Right forelimb (tissue), 1 donor: ENCODE results near the gene HDAC8.
A peak's percentile ranks its signal among the peaks of the same experiment; 100 is the strongest.

Experiments used
- DNase-seq: peaks from one replicate; pipeline ENCODE4 v3.0.0-alpha.2; 2018

The HDAC8 gene

DNA sequence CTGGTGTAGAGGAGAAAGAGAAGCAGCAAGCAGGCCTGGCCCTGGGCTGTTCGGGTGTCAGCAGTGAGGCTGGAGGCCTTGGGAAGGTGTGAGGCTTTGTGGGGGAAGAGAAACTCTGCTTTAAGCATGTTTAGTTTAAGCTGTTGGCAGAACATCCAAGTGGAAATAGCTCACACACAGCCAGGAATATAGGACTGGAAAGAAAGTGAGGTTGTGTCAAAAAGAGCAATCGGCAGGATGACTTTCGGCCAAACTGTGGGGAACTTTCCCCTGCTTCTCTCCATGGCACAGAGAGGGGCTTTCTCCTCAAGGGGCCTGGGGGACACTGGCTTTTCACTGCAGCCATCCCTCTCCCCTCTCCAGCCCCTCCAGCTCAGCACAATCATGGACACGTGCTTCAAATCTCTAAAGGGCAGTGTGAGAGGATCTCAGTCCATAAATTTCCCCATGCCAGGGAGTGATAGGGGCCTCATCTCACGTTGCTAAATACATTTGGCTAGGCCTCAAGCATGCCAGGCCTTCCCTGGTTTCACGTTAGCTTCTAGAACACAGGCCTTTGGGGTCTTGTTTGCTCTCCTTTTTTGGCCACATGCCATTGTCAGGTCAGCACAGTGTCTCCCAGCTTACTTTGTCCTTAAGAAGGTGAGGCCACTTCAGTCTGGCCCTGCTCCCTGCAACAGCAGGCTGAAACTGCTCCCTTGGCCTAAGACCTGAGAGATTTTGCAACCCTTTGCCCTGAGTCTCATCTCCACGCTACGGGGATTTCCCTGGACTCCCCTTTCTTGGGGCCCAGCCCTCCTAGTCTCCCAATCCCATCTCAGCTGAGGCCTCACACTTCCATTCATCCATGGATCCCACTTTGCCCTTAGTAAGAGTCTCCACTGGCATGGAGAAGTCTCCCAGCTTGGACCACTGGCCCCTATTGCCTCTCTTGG is 258.7 kb downstream of the HDAC8 start:
- DNase-seq: peak; percentile 55

DNA sequence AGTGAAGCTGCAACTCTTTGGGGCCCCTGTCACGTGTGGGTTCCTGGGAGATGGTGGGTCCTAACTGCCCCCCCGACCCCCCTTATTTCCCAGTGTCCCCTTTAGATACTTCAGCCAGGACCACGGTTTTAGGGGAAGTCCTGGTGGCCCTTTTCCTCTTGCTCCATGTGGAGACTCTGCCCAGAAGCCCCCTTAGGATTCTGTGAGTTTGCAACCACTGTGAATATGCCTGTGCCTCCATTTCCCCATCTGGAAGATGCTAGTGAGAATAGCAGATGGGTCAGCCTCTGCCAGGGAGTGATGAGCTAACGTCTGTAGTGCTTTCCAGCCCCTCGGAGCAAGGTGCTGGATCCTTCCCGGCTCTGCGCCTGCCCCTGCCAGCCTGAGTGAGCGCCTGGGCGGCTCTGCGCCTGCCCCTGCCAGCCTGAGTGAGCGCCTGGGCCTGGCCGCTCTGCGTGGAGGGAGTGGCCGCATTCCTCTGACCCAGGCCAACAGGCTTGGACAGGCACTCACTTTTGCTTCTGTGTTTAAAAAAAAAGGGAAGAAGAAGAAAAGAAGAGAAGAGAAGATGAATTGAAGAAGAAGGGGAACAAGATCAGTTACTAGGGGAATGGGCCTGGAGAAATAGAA is 260.2 kb downstream of the HDAC8 start:
- DNase-seq: no peak

DNA sequence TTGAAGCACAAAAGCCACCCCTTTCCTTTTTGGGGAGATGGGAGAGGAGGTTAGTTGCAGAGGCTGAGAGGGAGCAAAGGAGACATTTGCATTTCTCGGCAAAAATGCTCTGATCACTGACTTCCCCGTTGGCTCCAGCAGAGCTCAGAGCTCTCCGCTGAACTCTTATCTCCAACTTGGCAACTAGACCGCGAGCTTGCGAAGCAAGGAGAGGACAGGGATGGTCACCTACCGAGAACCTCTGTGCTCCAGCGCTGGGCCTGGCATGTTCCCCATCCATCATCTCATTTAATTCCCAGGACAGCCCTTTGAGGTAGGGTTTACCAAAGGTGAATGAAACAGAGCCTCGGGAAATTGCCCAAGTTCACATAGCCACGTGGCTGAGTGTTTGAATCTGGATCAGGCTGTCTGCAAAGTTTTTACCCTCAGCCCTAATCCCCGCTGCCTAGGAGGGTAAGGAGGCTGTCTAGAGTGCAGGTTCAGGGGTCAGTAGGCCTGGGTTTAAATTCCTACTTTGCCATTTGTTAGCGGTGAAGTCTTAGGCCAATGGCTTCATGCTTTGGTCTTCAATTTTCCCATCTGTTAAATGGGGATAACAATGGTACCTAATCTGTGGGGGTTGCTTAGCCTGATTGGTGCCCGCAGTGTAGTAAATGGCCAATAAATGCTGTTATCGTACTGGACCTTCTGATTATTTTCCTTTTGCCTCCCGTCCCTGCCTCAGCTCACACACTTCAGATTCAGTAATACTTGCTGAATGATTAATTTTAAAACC is 263.2 kb downstream of the HDAC8 start:
- DNase-seq: no peak

DNA sequence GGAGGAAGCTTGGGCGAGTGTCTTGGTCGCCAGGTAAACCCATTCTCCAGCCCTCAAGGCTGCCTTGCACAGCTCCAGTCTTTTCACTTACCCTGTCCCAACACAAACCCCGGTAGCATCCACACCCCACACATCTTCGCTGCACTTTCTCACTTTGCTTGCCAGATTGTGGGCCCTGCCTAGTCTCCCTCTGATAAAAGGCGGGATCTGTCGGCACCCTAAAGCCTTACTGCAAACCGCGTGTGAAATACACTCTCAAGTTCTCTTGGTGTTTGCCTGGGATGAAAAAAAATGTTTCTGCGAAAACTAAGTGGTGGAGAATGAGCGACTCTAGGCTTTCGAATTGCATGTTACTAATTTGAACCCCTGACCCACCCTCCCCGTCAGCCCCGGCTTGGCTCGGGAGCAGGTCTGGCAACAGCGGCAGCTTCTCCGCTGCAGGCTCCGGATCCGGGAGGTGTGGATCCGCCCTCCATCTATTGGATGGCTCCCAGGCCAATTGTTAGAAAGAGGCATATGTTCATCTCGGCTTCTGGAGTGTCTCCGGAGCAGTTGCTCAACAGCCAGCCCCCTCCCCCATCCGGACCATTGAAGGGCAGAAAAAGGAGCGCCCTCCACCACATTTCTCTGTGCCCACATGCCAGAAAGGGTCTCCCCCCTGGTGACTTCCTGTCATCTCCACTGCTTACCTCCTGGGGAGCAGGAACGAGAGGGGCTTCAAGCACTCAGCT is 263.9 kb downstream of the HDAC8 start:
- DNase-seq: peak; percentile 83

DNA sequence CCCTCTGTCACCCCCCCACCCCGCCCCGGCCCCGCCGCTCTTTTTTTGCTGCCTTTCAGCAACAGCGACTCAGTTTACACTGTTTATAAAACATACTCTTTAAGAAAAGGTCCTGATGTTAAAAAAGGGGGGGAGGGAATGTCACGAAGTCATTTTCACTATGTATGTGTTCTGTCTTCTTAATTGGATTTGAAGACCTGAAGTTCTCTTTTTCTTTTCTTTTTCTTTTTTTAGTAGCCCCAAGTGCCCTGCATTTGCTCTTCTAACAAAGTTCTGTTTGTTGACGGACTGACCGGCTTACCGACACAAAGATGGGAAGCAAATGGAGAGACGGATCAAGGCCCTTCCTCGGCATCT is 264.5 kb downstream of the HDAC8 start:
- no peak for DNase-seq

DNA sequence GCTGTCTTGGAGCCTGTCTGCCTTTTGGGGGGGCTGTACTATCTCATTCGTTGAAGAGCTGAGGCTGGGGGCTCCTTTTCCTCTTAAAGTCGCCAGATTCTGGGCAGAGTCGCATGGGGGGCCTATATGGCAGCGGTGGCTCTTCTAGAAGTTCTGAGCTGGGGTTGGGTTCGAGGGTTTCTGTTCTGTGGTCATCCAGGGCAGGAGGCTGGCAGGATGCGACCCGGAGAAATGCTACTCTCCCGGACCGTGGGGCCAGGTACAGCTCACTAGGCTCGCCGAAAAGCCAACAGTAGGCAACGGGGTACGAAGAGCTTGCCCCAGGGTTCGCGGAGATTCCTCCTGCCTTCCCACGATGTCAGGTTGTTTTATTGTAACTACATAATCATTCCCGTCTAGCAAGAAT is 265.0 kb downstream of the HDAC8 start:
- DNase-seq: no peak

DNA sequence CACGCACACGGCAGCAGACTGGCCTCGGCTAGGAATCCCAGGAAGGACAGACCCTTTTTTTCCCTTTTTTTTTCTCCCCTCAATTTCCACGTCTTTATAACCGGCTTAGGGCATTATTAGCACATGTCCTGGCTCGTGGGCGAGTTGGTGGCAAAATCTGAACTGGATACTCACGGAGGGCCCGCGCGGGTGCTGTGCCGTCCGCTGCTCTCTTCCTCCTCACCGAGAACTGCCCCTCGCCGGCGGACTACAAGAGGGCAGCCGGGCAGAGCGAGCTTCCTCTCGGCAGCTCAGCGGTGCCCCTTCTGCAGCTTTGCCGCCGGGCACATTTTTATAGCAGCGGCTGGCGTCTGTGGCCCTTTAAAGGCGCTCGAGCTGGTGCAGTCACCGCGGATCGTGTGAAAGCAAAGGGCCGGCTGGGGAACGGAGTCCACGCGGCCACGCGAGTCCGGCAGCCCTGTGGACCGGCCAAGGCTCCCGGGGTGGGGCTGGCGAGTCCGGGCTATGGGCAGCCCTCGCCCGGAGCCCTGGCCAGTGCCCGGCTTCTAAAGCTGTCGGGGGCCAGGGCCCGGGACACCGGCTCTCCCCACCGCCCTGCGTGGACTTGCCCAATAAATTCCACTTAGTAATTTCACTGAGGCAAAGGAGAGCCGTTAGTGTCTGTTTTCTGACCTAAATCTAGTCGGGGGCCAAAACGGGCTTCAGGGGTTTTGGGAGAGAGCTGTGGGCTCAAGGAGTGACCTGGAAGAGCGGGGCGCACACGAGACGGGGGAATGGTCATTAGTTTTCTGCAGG is 265.6 kb downstream of the HDAC8 start:
- peak; percentile 75 for DNase-seq

DNA sequence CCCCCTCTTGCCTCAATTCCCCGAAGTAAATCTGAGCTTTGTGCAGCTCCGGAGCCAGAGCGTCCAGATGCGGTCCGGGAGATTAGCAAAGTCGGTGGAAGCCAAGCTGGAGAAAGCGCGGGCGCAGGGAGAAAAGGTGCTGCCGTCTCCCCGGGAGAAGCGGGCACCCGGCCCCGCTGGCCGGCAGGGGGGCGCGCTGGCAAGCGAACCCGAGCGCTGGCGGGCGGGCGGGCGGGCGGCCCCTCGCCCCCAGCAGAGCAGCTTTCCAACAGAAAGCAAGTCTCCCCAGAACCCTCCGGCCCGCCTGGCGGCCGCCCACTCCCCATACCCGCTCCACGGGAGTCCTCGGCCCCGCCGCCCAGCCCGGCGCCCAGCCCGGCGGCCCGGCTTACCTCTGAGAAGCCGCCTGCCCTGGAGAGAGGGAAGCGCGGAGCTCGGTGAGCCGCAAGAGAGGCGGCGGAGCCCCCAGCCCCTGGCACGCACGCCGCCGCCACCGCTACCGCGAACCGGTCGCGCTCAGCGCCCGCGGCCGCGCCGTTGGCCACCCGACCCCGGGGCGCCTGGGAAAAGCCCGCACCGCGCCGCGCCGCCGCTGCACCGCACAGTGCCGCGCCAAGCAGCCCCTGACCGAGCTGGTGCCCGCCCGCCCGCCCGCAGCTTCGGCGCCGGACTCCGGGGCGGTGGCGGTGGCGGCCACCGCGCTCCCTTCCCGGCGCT is 266.4 kb downstream of the HDAC8 start:
- peak; percentile 49 for DNase-seq

DNA sequence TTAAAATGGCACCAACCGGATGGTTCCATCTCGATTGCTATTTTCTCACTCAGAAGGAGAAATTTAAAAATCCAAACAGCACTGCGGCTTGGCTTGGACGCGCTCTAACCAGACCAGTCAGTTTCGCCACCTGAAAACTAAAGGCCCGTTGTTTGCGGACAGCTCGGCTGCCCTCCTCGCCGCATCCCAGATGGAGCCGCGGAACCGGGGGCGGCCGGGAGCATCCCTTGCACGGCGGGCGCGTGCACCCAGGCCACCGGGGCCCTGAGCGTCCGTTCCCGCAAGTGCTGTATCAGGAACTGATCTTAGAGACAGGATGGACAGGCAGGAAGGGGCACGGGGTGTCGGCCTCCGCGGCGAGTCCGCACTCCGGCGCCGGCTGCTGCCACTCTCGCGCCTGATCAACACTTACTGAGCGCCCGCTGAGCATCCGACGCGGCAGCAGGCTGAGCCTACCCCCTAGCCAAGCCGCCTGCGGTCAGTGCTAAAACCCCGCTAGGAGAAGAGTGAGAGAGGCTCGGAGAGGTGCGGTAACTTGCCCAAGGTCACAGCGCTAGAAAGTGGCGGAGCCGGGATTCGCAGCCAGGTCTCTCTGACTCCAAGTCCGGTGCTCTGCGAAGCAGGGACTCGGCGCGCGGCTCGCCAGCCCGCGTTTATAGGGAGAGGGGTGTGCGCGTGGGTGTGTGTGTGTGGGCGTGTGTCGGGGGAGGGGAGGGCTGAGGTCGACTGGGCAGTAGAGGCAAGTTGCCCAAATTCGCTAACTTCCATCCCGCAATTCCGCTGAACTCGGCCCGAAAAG is 267.2 kb downstream of the HDAC8 start, which contains the start of gene CITED1:
CITED1 (minus strand) TSS at position 629 of the 799 bp plus-strand sequence. CDS start 3,045 bp downstream, outside the sequence.
- peak; percentile 55 for DNase-seq

DNA sequence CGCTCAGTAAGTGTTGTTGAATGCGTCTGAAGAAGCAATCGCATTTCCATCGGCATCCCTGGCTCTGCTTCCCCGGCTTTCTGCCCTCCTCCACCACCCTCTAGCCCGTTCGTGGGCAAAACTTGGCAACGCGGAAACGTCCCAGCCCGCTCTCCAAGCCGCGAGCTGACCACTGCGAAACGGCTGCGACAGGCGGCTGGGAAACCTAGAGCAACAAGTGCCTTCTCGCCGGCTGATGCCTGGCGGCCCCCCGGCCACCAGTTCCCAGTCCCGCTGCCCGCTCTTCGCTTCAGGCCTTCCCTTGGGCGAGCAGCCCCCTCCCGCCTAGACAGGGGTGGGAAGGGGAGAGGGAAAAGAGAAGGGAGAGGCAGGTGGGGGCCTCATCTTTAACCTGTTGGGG is 267.8 kb downstream of the HDAC8 start:
- DNase-seq: no peak

DNA sequence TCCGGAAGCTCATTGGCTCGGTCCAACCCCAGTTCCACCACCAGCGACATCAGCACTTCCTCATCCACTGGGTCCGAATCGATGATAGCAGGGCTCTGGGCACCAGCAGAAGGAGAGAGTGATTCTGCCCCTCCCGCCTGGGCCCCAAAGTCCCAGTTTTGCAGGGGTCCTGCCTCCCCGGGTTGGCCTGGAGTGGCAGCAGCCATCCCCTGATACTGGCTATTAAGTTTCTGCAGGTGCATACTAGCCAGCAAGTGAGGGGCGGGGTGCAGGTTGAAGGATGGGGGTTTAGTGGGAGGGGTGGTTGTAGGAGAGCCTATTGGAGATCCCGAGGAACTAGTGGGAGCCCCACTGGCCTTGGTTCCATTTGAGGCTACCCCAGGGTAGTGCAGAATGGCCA is 270.9 kb downstream of the HDAC8 start:
- no peak for DNase-seq

DNA sequence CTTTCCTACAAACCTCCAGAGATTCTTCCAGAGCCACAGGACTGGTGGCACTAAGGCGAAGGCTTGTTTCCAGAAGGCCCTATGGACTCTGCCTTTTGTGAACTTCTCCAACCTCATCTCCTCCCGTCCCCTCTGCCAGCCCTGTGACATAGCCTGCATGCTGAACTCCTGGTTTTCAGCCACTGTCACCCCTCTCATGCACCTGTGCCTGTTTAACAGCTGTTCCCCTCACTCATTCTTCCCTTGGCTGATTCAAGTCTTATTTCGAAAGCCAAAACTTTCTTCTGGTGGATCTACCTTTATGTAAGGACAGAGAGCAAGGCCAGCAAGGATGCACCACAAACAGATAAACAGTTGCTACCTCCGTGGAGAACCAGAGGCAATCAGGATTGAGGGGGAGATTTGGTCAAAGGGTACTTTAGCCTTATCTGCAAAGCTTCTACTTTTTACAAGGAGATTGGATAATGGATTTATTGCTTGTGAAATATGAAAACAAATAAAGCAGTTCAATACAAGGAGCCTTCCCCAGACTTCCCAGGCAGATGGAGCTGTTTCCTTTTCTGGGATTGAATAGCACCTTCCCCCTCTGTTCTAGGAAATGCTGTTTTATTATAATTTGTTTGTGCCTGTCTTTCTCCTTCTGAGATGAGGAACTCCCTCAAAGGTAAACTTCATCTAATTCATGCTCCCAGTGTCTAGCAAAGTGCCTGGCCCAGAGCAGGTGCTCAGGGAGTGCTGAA is 272.6 kb downstream of the HDAC8 start:
- no peak for DNase-seq

DNA sequence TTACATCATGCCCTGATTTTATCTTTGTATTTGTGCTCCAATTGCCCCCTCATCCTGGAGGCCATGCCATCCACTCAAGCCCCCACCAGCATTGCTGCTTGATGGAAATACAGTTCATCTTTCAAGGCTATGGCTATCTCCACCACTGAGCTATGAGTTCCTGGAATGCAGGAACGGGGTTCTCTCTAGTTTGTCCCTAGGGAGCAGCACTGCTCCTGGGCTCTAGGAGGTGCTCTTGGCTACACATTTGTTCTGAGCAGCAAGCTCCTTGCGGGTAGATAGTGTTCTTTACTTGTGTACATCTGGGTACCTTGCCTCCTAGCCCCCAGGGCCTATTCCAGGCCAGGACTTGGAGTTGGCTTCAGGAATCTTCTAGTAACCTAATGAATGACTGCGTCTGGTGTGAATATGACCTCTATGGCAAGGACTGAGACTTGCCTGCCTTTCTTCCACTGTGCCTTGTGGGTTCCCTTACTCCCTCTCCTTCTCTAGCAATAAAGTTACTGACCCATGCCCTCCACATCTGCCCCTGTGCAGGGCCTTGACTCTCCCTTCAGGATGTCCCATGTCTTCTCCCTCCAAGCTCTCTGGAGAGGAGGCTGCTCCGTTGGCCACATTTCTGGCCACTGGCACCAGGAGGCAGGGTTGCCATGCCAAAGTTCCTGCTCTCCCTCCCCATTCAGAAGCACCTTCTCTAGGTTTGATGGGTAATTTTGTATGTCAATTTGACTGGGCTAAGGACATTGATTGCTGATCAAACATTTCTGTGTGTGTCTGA is 274.5 kb downstream of the HDAC8 start:
- DNase-seq: no peak

DNA sequence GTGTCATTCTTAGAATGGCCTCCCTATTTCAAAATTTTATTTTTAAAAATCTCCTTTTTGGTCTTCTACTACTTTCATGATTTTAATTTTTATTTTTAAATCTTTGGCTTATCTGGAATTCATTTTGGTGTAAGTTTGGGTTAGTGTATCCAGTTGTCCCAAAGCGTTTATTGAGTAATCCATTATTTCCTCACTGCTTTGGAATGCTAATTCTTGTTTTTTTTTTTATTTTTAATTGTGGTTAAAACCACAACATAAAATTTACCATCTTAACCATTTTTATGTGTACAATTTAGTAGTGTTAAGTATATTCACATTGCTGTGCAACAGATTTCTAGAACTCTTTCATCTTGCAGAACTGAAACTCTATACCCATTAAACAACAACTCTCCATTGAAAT is 275.7 kb downstream of the HDAC8 start:
- no peak for DNase-seq

DNA sequence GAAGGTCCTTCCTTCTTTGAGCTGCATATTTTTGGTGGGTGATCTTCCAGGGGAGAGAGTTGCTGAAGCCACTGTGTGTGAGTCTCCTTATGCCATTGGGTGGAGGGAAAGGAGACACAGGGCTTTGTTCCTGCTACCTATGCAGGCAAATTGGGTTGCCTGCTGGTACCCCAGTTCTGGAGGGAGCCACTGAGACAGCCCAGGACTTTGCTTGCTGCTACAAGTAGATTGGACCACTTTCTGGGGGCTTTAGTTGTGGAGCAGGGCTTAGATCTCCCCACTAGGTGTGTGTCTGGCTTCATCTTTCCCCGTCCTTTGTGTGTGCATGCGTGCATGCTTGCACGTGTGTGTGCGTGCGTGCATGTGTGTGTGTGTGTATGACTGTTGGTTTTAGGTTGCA is 276.9 kb downstream of the HDAC8 start:
- no peak for DNase-seq

DNA sequence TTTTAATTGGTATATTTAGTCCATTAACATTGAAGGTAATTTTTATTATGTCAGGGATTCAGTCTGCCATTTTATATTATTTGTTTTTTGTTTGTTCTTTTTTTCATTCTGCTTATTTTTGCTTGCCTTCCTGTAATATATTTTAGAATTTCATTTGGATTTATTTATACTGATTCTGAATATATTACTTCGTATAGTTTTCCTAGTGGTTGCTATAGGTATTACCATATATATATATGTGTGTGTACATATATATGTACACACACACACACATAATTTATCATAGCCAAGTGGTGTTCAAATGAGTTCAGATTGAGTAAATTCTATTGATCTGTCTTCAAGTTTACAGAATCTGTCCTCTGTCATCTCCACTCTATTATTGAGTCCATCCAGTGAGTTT is 278.1 kb downstream of the HDAC8 start:
- no peak for DNase-seq

DNA sequence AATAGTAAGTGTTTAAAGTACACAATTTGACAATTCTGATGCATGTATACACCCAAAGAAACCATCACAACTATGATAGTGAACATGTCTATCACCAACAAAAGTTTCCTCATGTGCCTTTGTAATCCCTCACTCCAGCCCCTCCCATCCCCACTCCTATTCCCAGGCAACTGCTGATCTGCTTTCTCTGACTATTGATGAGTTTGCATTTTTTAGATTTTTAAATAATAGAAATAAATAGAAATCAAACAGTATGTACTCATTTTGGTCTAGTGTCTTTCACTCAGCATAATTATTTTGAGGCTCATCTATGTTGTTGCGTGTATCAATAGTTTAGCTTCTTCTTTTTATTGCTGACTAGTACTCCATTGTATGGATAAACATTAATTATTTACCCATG is 290.3 kb downstream of the HDAC8 start:
- DNase-seq: no peak

DNA sequence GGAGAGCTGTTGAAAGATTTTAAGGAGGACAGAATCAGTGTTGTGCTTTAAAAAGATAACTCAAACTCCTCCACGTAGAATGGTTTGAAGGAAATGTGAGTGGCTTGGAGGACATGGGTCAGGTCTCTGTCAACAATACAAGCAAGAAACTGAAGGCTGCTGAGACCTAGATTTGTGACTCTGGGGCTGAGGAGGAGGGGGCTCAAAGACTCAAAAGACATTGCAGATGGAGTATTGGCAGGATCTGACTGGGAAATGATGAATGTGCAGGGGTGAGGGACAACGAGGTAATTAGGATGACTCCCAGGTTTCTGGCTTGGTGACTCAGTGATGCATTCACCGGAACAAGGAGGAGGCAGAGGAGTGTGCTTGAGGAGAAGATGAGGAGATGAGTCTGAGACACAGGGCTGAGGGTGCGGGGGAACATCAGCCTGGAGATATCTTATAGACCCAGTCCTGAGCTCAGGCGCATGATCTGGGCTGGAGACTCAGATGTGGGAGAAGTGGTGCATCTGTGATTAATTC is 292.3 kb downstream of the HDAC8 start:
- DNase-seq: no peak
